ENCODE measurements around the gene ZMYND10. TPM values are rescaled to one million over a fixed set of nuclear protein-coding genes. Genes with fewer than 3 reads are reported as not detected.
"Not testable (repeated sequence)": the region's sequence is repeated elsewhere in the genome, so short reads cannot be mapped to it uniquely, and the experiment has no call there.

The ZMYND10 gene
- total and polyA plus RNA-seq, 2 donors (not counting 1 experiment from before 2014, with no cell fraction given): 0.32 to 0.83 TPM

DNA sequence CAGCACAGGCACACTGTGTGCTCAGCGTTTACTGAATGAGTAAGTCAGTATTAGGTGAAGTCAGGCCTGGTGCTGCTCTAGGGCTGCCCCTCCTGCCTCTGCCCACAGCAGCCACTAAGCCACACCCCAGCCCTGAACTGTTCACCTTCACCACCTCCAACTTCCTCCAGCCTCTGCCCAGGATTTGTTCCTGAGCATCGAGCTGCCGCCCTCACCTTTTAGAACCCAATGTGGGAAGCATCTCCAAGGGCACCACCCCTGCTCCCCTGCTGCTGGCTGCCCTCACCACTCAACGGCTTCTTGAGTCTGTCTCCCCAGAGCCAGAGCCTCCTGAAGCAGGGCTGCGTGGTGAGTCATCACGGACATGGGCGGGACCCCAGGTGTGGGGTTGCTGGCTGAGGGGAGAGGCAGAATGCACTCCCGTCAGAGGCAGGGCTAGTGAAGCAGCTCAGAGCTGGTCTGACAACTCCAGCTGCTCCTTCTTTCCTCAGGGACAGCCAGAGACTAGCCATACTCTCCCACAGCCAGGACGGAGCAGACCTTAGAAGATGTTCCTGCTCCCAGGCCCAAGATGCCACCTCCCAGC, 28.8 kb downstream of the ZMYND10 start:
- no peaks in the 10 kb centered on the region for H3K9me3 ChIP-seq (ENCODE audit: control insufficient read depth, insufficient read depth, low read depth, low read length)
- no peak overlapping the region for H3K4me2 ChIP-seq (ENCODE audit: extremely low read depth, insufficient read depth, low read length)
- peak in 1 of 2 donors; percentile 79 for DNase-seq (ENCODE audit: low read depth in 2 of 2)
- peaks cover 5% of the 10 kb centered on the region for H3K4me1 ChIP-seq (ENCODE audit: control insufficient read depth, extremely low read depth, insufficient read depth, low read length)
- H2AFZ ChIP-seq (ENCODE audit: low read length): no peak overlapping the region
- no peak overlapping the region for H3K9ac ChIP-seq (ENCODE audit: insufficient read depth, low read length)
- no peaks in the 10 kb centered on the region for H3K27me3 ChIP-seq (ENCODE audit: control insufficient read depth, insufficient read depth, low read length)
- TF ChIP-seq EZH2 (IDR thresholded peaks at IDR 0.05; ENCODE audit: low read length, missing control alignments): no peak
- TF ChIP-seq, protein P1, sequence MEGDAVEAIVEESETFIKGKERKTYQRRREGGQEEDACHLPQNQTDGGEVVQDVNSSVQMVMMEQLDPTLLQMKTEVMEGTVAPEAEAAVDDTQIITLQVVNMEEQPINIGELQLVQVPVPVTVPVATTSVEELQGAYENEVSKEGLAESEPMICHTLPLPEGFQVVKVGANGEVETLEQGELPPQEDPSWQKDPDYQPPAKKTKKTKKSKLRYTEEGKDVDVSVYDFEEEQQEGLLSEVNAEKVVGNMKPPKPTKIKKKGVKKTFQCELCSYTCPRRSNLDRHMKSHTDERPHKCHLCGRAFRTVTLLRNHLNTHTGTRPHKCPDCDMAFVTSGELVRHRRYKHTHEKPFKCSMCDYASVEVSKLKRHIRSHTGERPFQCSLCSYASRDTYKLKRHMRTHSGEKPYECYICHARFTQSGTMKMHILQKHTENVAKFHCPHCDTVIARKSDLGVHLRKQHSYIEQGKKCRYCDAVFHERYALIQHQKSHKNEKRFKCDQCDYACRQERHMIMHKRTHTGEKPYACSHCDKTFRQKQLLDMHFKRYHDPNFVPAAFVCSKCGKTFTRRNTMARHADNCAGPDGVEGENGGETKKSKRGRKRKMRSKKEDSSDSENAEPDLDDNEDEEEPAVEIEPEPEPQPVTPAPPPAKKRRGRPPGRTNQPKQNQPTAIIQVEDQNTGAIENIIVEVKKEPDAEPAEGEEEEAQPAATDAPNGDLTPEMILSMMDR (conservative IDR thresholded peaks at IDR 0.05 in 1 of 2, IDR thresholded peaks at IDR 0.05 in 1 of 2; ENCODE audit: low read depth in 1 of 2, low read length in 2 of 2): no peak
- H4K20me1 ChIP-seq (ENCODE audit: control insufficient read depth, extremely low read depth, insufficient read depth, low read length): no peaks in the 10 kb centered on the region
- no peak overlapping the region for H3K4me3 ChIP-seq (replicated peaks in 1 of 4; ENCODE audit: control extremely low read depth in 1 of 4, insufficient read depth in 1 of 4, low read depth in 3 of 4, low read length in 4 of 4)
- H3K79me2 ChIP-seq (ENCODE audit: control insufficient read depth, insufficient read depth, low read length): peaks cover 23% of the 10 kb centered on the region
- H3K36me3 ChIP-seq (ENCODE audit: control insufficient read depth, insufficient read depth, low read length): peaks cover 18% of the 10 kb centered on the region
- no peak overlapping the region for H3K27ac ChIP-seq (ENCODE audit: insufficient read depth, low read length)

DNA sequence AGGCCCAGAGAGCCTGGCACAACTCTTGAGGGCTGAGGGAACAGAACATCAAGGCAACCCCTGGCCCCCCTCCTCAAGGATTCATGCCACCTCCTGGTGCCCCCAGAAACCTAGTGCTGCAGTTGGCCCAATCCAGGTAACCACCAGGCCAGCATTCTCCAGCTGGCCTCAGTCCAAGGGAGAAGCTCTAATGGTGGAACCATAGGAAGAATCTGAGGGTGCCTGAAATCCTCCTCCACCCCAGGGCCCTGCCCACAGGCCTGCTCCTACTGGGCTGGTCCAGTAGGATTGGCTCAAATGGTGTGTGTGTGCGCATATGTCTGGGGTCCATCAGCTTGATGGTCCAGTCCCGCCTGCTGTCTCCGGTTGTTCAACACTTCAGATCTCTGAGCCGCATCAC, 30.7 kb downstream of the ZMYND10 start:
- no peaks in the 10 kb centered on the region for H4K20me1 ChIP-seq (ENCODE audit: control insufficient read depth, extremely low read depth, insufficient read depth, low read length)
- H3K27me3 ChIP-seq (ENCODE audit: control insufficient read depth, insufficient read depth, low read length): no peaks in the 10 kb centered on the region
- no peak for DNase-seq (ENCODE audit: low read depth in 2 of 2)
- peaks cover 18% of the 10 kb centered on the region for H3K36me3 ChIP-seq (ENCODE audit: control insufficient read depth, insufficient read depth, low read length)
- TF ChIP-seq, protein P1 (conservative IDR thresholded peaks at IDR 0.05 in 1 of 2, IDR thresholded peaks at IDR 0.05 in 1 of 2; ENCODE audit: low read depth in 1 of 2, low read length in 2 of 2): no peak
- no peak for TF ChIP-seq EZH2 (IDR thresholded peaks at IDR 0.05; ENCODE audit: low read length, missing control alignments)
- H3K9me3 ChIP-seq (ENCODE audit: control insufficient read depth, insufficient read depth, low read depth, low read length): no peaks in the 10 kb centered on the region
- H3K4me3 ChIP-seq (replicated peaks in 1 of 4; ENCODE audit: control extremely low read depth in 1 of 4, insufficient read depth in 1 of 4, low read depth in 3 of 4, low read length in 4 of 4): no peak overlapping the region
- H3K4me2 ChIP-seq (ENCODE audit: extremely low read depth, insufficient read depth, low read length): no peak overlapping the region
- H2AFZ ChIP-seq (ENCODE audit: low read length): no peak overlapping the region
- H3K79me2 ChIP-seq (ENCODE audit: control insufficient read depth, insufficient read depth, low read length): peaks cover 15% of the 10 kb centered on the region
- H3K9ac ChIP-seq (ENCODE audit: insufficient read depth, low read length): no peak overlapping the region
- H3K27ac ChIP-seq (ENCODE audit: insufficient read depth, low read length): no peak overlapping the region
- H3K4me1 ChIP-seq (ENCODE audit: control insufficient read depth, extremely low read depth, insufficient read depth, low read length): peaks cover 2% of the 10 kb centered on the region

DNA sequence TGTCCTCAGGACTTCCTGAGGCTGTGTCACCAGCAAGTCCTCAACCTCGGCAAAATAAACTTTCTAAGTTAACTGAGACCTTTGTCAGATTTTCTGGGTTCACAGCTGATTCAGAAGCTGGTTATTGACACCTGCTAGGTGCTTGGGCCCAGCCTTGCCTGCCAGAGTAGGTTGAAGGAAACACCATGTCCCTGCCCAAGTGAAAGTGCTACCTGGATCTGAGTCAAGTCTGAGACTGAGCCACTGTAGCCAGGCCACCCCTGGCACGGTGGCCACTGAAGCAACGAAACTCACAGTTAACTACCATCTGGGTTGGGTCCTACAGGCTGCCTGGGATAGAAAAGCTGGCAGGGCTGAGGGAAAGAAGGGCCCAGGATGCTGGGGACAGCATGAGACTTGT, 31.2 kb downstream of the ZMYND10 start:
- Histone ChIP-seq H3K4me3 (replicated peaks in 1 of 4; ENCODE audit: control extremely low read depth in 1 of 4, insufficient read depth in 1 of 4, low read depth in 3 of 4, low read length in 4 of 4) (no peak overlapping the region), H3K79me2 (ENCODE audit: control insufficient read depth, insufficient read depth, low read length) (peaks cover 11% of the 10 kb centered on the region), H4K20me1 (ENCODE audit: control insufficient read depth, extremely low read depth, insufficient read depth, low read length) (no peaks in the 10 kb centered on the region), H3K36me3 (ENCODE audit: control insufficient read depth, insufficient read depth, low read length) (peaks cover 16% of the 10 kb centered on the region), H3K4me2 (ENCODE audit: extremely low read depth, insufficient read depth, low read length) (no peak overlapping the region), H3K27me3 (ENCODE audit: control insufficient read depth, insufficient read depth, low read length) (no peaks in the 10 kb centered on the region), H3K9ac (ENCODE audit: insufficient read depth, low read length) (no peak overlapping the region), H3K27ac (ENCODE audit: insufficient read depth, low read length) (no peak overlapping the region), H3K4me1 (ENCODE audit: control insufficient read depth, extremely low read depth, insufficient read depth, low read length) (peaks cover 2% of the 10 kb centered on the region), H3K9me3 (ENCODE audit: control insufficient read depth, insufficient read depth, low read depth, low read length) (no peaks in the 10 kb centered on the region), H2AFZ (ENCODE audit: low read length) (no peak overlapping the region)
- TF ChIP-seq, protein P1 (conservative IDR thresholded peaks at IDR 0.05 in 1 of 2, IDR thresholded peaks at IDR 0.05 in 1 of 2; ENCODE audit: low read depth in 1 of 2, low read length in 2 of 2): no peak
- no peak for TF ChIP-seq EZH2 (IDR thresholded peaks at IDR 0.05; ENCODE audit: low read length, missing control alignments)
- no peak for DNase-seq (ENCODE audit: low read depth in 2 of 2)

DNA sequence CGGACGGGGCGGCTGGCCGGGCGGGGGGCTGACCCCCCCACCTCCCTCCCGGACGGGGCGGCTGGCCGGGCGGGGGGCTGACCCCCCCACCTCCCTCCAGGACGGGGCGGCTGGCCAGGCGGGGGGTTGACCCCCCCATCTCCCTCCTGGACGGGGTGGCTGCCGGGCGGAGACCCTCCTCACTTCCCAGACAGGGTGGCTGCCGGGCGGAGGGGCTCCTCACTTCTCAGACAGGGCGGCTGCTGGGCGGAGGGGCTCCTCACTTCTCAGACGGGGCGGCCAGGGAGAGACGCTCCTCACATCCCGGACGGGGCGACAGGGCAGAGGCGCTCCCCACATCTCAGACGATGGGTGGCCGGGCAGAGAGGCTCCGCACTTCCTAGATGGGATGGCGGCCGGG, 33.5 kb downstream of the ZMYND10 start:
- H4K20me1 ChIP-seq (ENCODE audit: control insufficient read depth, extremely low read depth, insufficient read depth, low read length): not testable (repeated sequence)

More for the DNA sequence above, 33.5 kb downstream of the ZMYND10 start:
- not testable (repeated sequence) for H3K79me2 ChIP-seq (ENCODE audit: control insufficient read depth, insufficient read depth, low read length); H3K4me1 ChIP-seq (ENCODE audit: control insufficient read depth, extremely low read depth, insufficient read depth, low read length); H3K9me3 ChIP-seq (ENCODE audit: control insufficient read depth, insufficient read depth, low read depth, low read length); H3K4me3 ChIP-seq (replicated peaks in 1 of 4; ENCODE audit: control extremely low read depth in 1 of 4, insufficient read depth in 1 of 4, low read depth in 3 of 4, low read length in 4 of 4); H2AFZ ChIP-seq (ENCODE audit: low read length); DNase-seq (ENCODE audit: low read depth in 2 of 2); H3K36me3 ChIP-seq (ENCODE audit: control insufficient read depth, insufficient read depth, low read length); H3K4me2 ChIP-seq (ENCODE audit: extremely low read depth, insufficient read depth, low read length); H3K27ac ChIP-seq (ENCODE audit: insufficient read depth, low read length); H3K9ac ChIP-seq (ENCODE audit: insufficient read depth, low read length); H3K27me3 ChIP-seq (ENCODE audit: control insufficient read depth, insufficient read depth, low read length)
